H1 (cell line): ENCODE measurements around the gene MYO18A. TPM values are rescaled to one million over a fixed set of nuclear protein-coding genes. Genes with fewer than 3 reads are reported as not detected.

Experiments used
- CTCF ChIA-PET: fragments of 300-600 bp; sonication (Branson Sonifier 250); formaldehyde crosslinking; loops from one replicate; lab custom pipeline; 2021; ENCODE audit not compliant: partially characterized antibody; lab: Charles Lee
- POLR2A ChIA-PET: fragments of 300-600 bp; sonication (Branson Sonifier 250); formaldehyde crosslinking; loops from one replicate; lab custom pipeline; 2021; ENCODE audit warnings: inconsistent platforms; ENCODE audit not compliant: partially characterized antibody; lab: Charles Lee
- DNase-seq, 2 experiments: peaks; one replicate each; pipeline versions ENCODE4 v3.0.0 to v3.0.0-alpha.2; 2010 to 2022; ENCODE audit warnings: low spot score in 2 of 2, low read depth in 1 of 2, mixed read lengths in 1 of 2
- FAIRE-seq: peaks from 2 replicates; lab custom pipeline; 2011; peaks lifted over from hg19 to GRCh38; lab: Jason Lieb, UNC
- H2AFZ ChIP-seq: 2 replicates; pipeline ENCODE4 v1.8.1; 2012; ENCODE audit warnings: low read length, inconsistent platforms
- H2AK5ac ChIP-seq: 2 replicates; pipeline ENCODE4 v1.6.1; 2013; ENCODE audit warnings: low read depth, low read length
- H2BK120ac ChIP-seq: replicated peaks from 2 replicates; pipeline ENCODE3; 2013; ENCODE audit warnings: low read depth, low read length, inconsistent platforms
- H2BK12ac ChIP-seq: 2 replicates; pipeline ENCODE4 v1.6.1; 2013; ENCODE audit warnings: low read depth, low read length
- H2BK15ac ChIP-seq: 2 replicates; pipeline ENCODE4 v1.6.1; 2013; ENCODE audit warnings: low read length
- H2BK20ac ChIP-seq: 2 replicates; pipeline ENCODE4 v1.6.1; 2013; ENCODE audit warnings: low read length
- H2BK5ac ChIP-seq: 2 replicates; pipeline ENCODE4 v1.6.1; 2013; ENCODE audit warnings: low read depth, low read length
- H3K14ac ChIP-seq: 2 replicates; pipeline ENCODE4 v1.6.1; 2013; ENCODE audit warnings: inconsistent platforms; ENCODE audit not compliant: insufficient read length
- H3K18ac ChIP-seq: 2 replicates; pipeline ENCODE4 v1.6.1; 2013; ENCODE audit warnings: low read length; ENCODE audit errors: extremely low read depth
- H3K23ac ChIP-seq: 2 replicates; pipeline ENCODE4 v1.6.1; 2013; ENCODE audit warnings: inconsistent platforms; ENCODE audit not compliant: insufficient read length
- H3K23me2 ChIP-seq: 2 replicates; pipeline ENCODE4 v1.6.1; 2013; ENCODE audit warnings: low read depth, low read length
- H3K27ac ChIP-seq: 2 replicates; pipeline ENCODE4 v1.6.1; 2011; ENCODE audit warnings: low read depth, low read length, inconsistent platforms
- H3K27me3 ChIP-seq, 4 experiments: replicated peaks in 1 of 4; 1 replicate in 1 of 4; 2 replicates in 3 of 4; pipeline versions ENCODE4 v1.6.1 to v1.8.1; 2011 to 2013; ENCODE audit warnings: low read length in 3 of 4, mild to moderate bottlenecking in 3 of 4, inconsistent platforms in 2 of 4, mixed read lengths in 2 of 4, moderate library complexity in 1 of 4; ENCODE audit not compliant: control insufficient read depth in 3 of 4, insufficient read depth in 3 of 4; ENCODE audit errors: extremely low read depth in 1 of 4
- H3K36me3 ChIP-seq, 4 experiments: 2 replicates each; pipeline versions ENCODE4 v1.6.1 to v1.8.1; 2011 to 2013; ENCODE audit warnings: mild to moderate bottlenecking in 4 of 4, low read length in 3 of 4, moderate library complexity in 2 of 4, control low read depth in 1 of 4, inconsistent platforms in 1 of 4; ENCODE audit not compliant: insufficient read depth in 4 of 4, control insufficient read depth in 2 of 4
- H3K4ac ChIP-seq: replicated peaks from 2 replicates; pipeline ENCODE3; 2013; ENCODE audit warnings: low read length, low read depth, mixed read lengths, inconsistent platforms; ENCODE audit not compliant: insufficient read length
- H3K4me1 ChIP-seq, 4 experiments: replicated peaks in 1 of 4; 1 replicate in 1 of 4; 2 replicates in 3 of 4; pipeline versions ENCODE4 v1.6.1 to v1.8.1; 2011 to 2013; ENCODE audit warnings: low read length in 3 of 4, inconsistent platforms in 2 of 4, mixed read lengths in 1 of 4; ENCODE audit not compliant: insufficient read depth in 4 of 4, control insufficient read depth in 3 of 4
- H3K4me2 ChIP-seq, 2 experiments: 2 replicates each; pipeline versions ENCODE4 v1.6.1 to v1.8.1; 2011 to 2013; ENCODE audit warnings: low read depth in 2 of 2, low read length in 2 of 2, control low read depth in 1 of 2, inconsistent platforms in 1 of 2, mild to moderate bottlenecking in 1 of 2; ENCODE audit not compliant: insufficient read depth in 1 of 2
- H3K4me3 ChIP-seq, 4 experiments: fragments of 200-600, 300-600 bp in 1 of 4; sonication (generic), shearing (Covaris generic), sonication (Bioruptor Twin) in 1 of 4; 2 replicates each; pipeline versions ENCODE4 v1.5.1 to v1.8.1; 2011 to 2016; ENCODE audit warnings: low read length in 4 of 4, low read depth in 3 of 4, control low read depth in 2 of 4, inconsistent platforms in 2 of 4, mild to moderate bottlenecking in 2 of 4, mixed read lengths in 1 of 4, moderate library complexity in 1 of 4; ENCODE audit not compliant: insufficient read depth in 2 of 4; ENCODE audit errors: extremely low read depth in 1 of 4
- H3K56ac ChIP-seq: replicated peaks from 2 replicates; pipeline ENCODE3; 2013; ENCODE audit warnings: low read depth, mild to moderate bottlenecking, mixed read lengths, low read length, inconsistent platforms; ENCODE audit not compliant: insufficient read length
- H3K79me1 ChIP-seq: 2 replicates; pipeline ENCODE4 v1.6.1; 2013; ENCODE audit warnings: low read depth, low read length, control low read depth
- H3K79me2 ChIP-seq, 2 experiments: 2 replicates each; pipeline versions ENCODE4 v1.6.1 to v1.8.1; 2012 to 2013; ENCODE audit warnings: low read length in 2 of 2, mild to moderate bottlenecking in 2 of 2, inconsistent platforms in 1 of 2; ENCODE audit not compliant: insufficient read depth in 2 of 2, control insufficient read depth in 1 of 2
- H3K9ac ChIP-seq, 4 experiments: replicated peaks in 1 of 4; 1 replicate in 1 of 4; 2 replicates in 3 of 4; pipeline versions ENCODE4 v1.6.1 to v1.8.1; 2011 to 2013; ENCODE audit warnings: low read depth in 3 of 4, low read length in 3 of 4, control low read depth in 2 of 4, mild to moderate bottlenecking in 2 of 4, moderate library complexity in 2 of 4, inconsistent platforms in 1 of 4; ENCODE audit errors: extremely low read depth in 1 of 4
- H3K9me3 ChIP-seq, 2 experiments: 2 replicates each; pipeline versions ENCODE4 v1.6.1 to v1.8.1; 2012 to 2013; ENCODE audit warnings: mild to moderate bottlenecking in 2 of 2, moderate library complexity in 2 of 2, control low read depth in 1 of 2, inconsistent platforms in 1 of 2, low read depth in 1 of 2, low read length in 1 of 2, mixed read lengths in 1 of 2; ENCODE audit not compliant: insufficient read depth in 2 of 2
- H4K20me1 ChIP-seq, 2 experiments: replicated peaks in 1 of 2; 2 replicates each; pipeline versions ENCODE3 to v1.8.1; 2011 to 2013; ENCODE audit warnings: inconsistent platforms in 2 of 2, low read length in 2 of 2, mild to moderate bottlenecking in 1 of 2; ENCODE audit not compliant: insufficient read depth in 2 of 2, control insufficient read depth in 1 of 2
- H4K5ac ChIP-seq: 2 replicates; pipeline ENCODE4 v1.6.1; 2013; ENCODE audit warnings: low read length, low read depth, mixed read lengths, inconsistent platforms; ENCODE audit not compliant: insufficient read length
- H4K8ac ChIP-seq: 2 replicates; pipeline ENCODE4 v1.8.0; 2013; ENCODE audit warnings: mild to moderate bottlenecking, moderate library complexity, low read length, inconsistent platforms; ENCODE audit not compliant: insufficient read depth; ENCODE audit errors: extremely low read depth
- H4K91ac ChIP-seq: replicated peaks from 2 replicates; pipeline ENCODE3; 2013; ENCODE audit warnings: low read length, mixed read lengths, inconsistent platforms; ENCODE audit not compliant: insufficient read length
- ASH2L ChIP-seq: fragments of 200-600, 300-600 bp; sonication (generic); IDR thresholded peaks from one replicate; pipeline ENCODE4 v1.7.1; 2017; ENCODE audit warnings: low read length
- BRCA1 ChIP-seq: IDR thresholded peaks from 2 replicates; pipeline ENCODE4 v1.6.1; 2012; ENCODE audit warnings: low read depth, low read length, improper control_type of control experiment
- CBX5 ChIP-seq: fragments of 300-800, 300-1000 bp; sonication (generic); IDR thresholded peaks from 2 replicates; pipeline ENCODE4 v1.7.1; 2016; ENCODE audit warnings: antibody characterized with exemption, low read length, low read depth
- CBX8 ChIP-seq: fragments of 300-800, 300-1000 bp; sonication (generic); IDR thresholded peaks from 2 replicates; pipeline ENCODE4 v1.7.1; 2016; ENCODE audit warnings: low read depth, low read length, borderline replicate concordance
- CHD2 ChIP-seq: IDR thresholded peaks from 2 replicates; pipeline ENCODE4 v1.6.1; 2012; ENCODE audit warnings: low read length, improper control_type of control experiment
- CREB1 ChIP-seq: IDR thresholded peaks from 2 replicates; pipeline ENCODE4 v1.6.1; 2012; ENCODE audit warnings: inconsistent platforms
- EGR1 ChIP-seq: IDR thresholded peaks from 2 replicates; pipeline ENCODE4 v1.6.1; 2011; ENCODE audit warnings: low read depth, low read length, borderline replicate concordance
- EP300 ChIP-seq, 2 experiments: IDR thresholded peaks; 1 replicate in 1 of 2; 2 replicates in 1 of 2; pipeline ENCODE4 v1.6.1; 2011 to 2012; ENCODE audit warnings: low read depth in 2 of 2, low read length in 2 of 2, mild to moderate bottlenecking in 2 of 2, borderline replicate concordance in 1 of 2, inconsistent platforms in 1 of 2, moderate library complexity in 1 of 2
- GTF2F1 ChIP-seq: IDR thresholded peaks from 2 replicates; pipeline ENCODE4 v1.6.1; 2012; ENCODE audit warnings: low read depth, low read length, improper control_type of control experiment, borderline replicate concordance
- SRF ChIP-seq: IDR thresholded peaks from 2 replicates; pipeline ENCODE4 v1.6.1; 2011; ENCODE audit warnings: mild to moderate bottlenecking, low read depth, low read length, moderate library complexity
- YY1 ChIP-seq: IDR thresholded peaks from 2 replicates; pipeline ENCODE4 v1.6.1; 2011; ENCODE audit warnings: low read depth, mild to moderate bottlenecking, low read length
- ZNF274 ChIP-seq: IDR thresholded peaks from 2 replicates; pipeline ENCODE4 v1.7.0; 2012; ENCODE audit warnings: low read length, borderline replicate concordance; ENCODE audit errors: extremely low read depth
- WGBS, 2 experiments: shearing (Covaris generic) in 1 of 2; methylation state at CpG; one replicate each; pipeline versions ENCODE4 v1.1.6 to v1.1.7; 2013 to 2015; ENCODE audit warnings: low lambda C conversion rate in 2 of 2, mixed read lengths in 2 of 2, inconsistent platforms in 1 of 2, low coverage in 1 of 2, missing lambda C conversion rate in 1 of 2; ENCODE audit not compliant: insufficient replicate concordance in 2 of 2, insufficient coverage in 1 of 2, insufficient read length in 1 of 2; ENCODE audit errors: extremely low coverage in 1 of 2, missing lambda C conversion rate in 1 of 2; 5-methylcytosine and 5-hydroxymethylcytosine counted together
- polyA plus RNA-seq, 7 experiments: library from polyadenylated mRNA; depleted of rRNA in 3 of 7; stranded (reverse) in 5 of 7; unstranded in 2 of 7; fragments of >200 nt in 5 of 7; fragments of 200-250 nt in 2 of 7; gene quantifications; 1 replicate in 5 of 7; 2 replicates in 1 of 7; 4 replicates in 1 of 7; pipeline versions ENCODE4 v1.2.1 to v1.2.3, GENCODE V29; 2011 to 2013; ENCODE audit warnings: missing spikeins in 2 of 7, mixed read lengths in 2 of 7
- total RNA-seq: library from RNA; stranded (reverse); fragmentation: NEBNext Ultra II Directional; extraction: Animal tissue kit (Norgen Biotek cat#: 25700); gene quantifications from 2 replicates; pipeline ENCODE4 v1.2.1, GENCODE V29; 2021
- TF ChIP-seq, protein P1 (sequence below): IDR thresholded peaks from 2 replicates; pipeline ENCODE4 v1.6.1; 2011; ENCODE audit warnings: low read depth, mild to moderate bottlenecking, low read length; ENCODE audit not compliant: insufficient read depth

The MYO18A gene
- total and polyA plus RNA-seq, 2 of the 8 experiments (the other 6 are each of a cell fraction or from before 2014, with no cell fraction given): 7.6 to 43.8 TPM

DNA sequence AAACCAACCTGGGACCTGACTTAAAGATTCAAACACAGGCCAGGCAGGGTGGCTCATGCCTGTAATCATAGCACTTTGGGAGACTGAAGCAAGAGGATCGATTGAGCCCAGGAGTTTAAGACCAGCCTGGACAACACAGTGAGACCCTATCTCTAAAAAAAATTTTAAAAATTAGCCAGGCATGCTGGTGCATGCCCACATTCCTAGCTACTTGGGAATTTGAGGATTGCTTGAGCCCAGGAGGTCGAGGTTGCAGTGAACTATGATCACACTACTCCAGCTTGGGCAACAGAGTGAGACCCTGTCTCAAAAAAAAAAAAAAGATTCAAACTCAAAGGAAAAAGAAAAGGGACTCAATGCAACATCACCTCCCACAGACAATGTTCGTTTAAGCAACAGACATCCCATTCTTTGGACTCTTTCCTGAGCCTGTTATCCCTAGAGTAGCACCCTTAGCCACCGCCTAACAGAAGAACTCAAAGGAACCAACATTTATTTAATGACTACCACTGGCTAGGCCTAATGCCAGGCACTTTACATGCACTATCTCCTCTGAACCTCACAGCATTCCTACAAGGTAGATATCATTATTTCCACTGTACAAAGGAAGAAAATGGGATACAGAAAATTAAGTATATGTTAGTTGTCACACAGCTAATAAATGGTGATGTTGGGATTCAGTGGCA is 12.7 kb downstream of the MYO18A start:
- DNase-seq: no peak
- H4K8ac ChIP-seq: no peak overlapping the region
- ChIA-PET POLR2A (interaction anchor here (1.1 to 6.1 kb wide), 2 partner anchors 10 to 12 kb away, joined by 3 to 34 read pairs; partner anchors contain the start of gene MYO18A), CTCF (interaction anchor here (0.9 to 42.5 kb wide), 5 partner anchors 13 to 52 kb away, joined by 3 to 731 read pairs (median 29); partner anchors contain the start of gene MYO18A)
- no peak overlapping the region for H3K4me2 ChIP-seq
- peaks cover 0 to 7% of the 10 kb centered on the region in 2 experiments for H4K20me1 ChIP-seq
- H2BK5ac ChIP-seq: no peak overlapping the region
- no peak overlapping the region for H3K4me3 ChIP-seq
- H3K27ac ChIP-seq: no peak overlapping the region
- H3K79me2 ChIP-seq: peaks cover 0 to 8% of the 10 kb centered on the region in 2 experiments; a peak in 2 of 4 replicates
- no peak overlapping the region for H2AFZ ChIP-seq
- H3K27me3 ChIP-seq: no peaks in the 10 kb centered on the region
- no peaks in the 10 kb centered on the region for H3K9me3 ChIP-seq
- H3K36me3 ChIP-seq: peaks cover 0 to 13% (median 3%) of the 10 kb centered on the region in 4 experiments; a peak in 3 of 8 replicates
- no peak overlapping the region for H4K91ac ChIP-seq
- no peak overlapping the region for H2BK12ac ChIP-seq
- H3K9ac ChIP-seq: no peak overlapping the region
- no peaks in the 10 kb centered on the region; a peak in 1 of 7 replicates for H3K4me1 ChIP-seq
- no peak overlapping the region for H3K56ac ChIP-seq
- no peak overlapping the region for H3K23ac ChIP-seq
- 87% methylated on average over 4 of the region's 4 CpGs; no CpG with 5 or more reads in 1 of the 2 experiments for WGBS, 2 experiments
- no peak overlapping the region for H2AK5ac ChIP-seq
- H3K14ac ChIP-seq: no peak overlapping the region
- FAIRE-seq: no peak
- no peak overlapping the region for H3K4ac ChIP-seq
- H2BK120ac ChIP-seq: no peak overlapping the region
- no peak overlapping the region for H2BK20ac ChIP-seq
- H4K5ac ChIP-seq: no peak overlapping the region
- no peak overlapping the region for H2BK15ac ChIP-seq
- peaks cover 2% of the 10 kb centered on the region for H3K79me1 ChIP-seq
- no peaks in the 10 kb centered on the region for H3K23me2 ChIP-seq
- no peak overlapping the region for H3K18ac ChIP-seq
- TF ChIP-seq, protein P1, sequence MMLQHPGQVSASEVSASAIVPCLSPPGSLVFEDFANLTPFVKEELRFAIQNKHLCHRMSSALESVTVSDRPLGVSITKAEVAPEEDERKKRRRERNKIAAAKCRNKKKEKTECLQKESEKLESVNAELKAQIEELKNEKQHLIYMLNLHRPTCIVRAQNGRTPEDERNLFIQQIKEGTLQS: no peak
- TF ChIP-seq CHD2 (no peak), BRCA1 (no peak), GTF2F1 (no peak), EP300 (IDR thresholded peaks at IDR 0.05; ENCODE audit: borderline replicate concordance in 1 of 2, low read depth in 2 of 2, low read length in 2 of 2) (no peak), CBX8 (no peak), ZNF274 (no peak), SRF (no peak), CREB1 (no peak), ASH2L (no peak), YY1 (no peak), CBX5 (no peak), EGR1 (no peak)
